CD8-positive, alpha-beta memory T cell (primary cell): Measurements from ENCODE around the gene SLC6A13. TPM values are rescaled to one million over a fixed set of nuclear protein-coding genes. Genes with fewer than 3 reads are reported as not detected.

Source experiments
- CTCF ChIA-PET: fragments of 350-600 bp; sonication (Branson Sonifier 250); formaldehyde crosslinking; loops from one replicate; lab custom pipeline; 2021; ENCODE audit warnings: antibody characterized with exemption; lab: Charles Lee
- POLR2A ChIA-PET: fragments of 350-600 bp; sonication (Branson Sonifier 250); formaldehyde crosslinking; loops from one replicate; lab custom pipeline; 2021; ENCODE audit warnings: antibody characterized with exemption; lab: Charles Lee
- DNase-seq, 5 donors: peaks; one replicate each; pipeline versions ENCODE4 v3.0.0 to v3.0.0-alpha.2; 2020 to 2022; ENCODE audit warnings: mixed read lengths in 1 of 5
- H3K27ac ChIP-seq: one replicate; pipeline ENCODE4 v1.7.0; 2013; ENCODE audit warnings: low read depth, mild to moderate bottlenecking, low read length, moderate library complexity
- H3K27me3 ChIP-seq: 2 replicates; pipeline ENCODE4 v1.7.0; 2013; ENCODE audit warnings: low read length, mild to moderate bottlenecking; ENCODE audit not compliant: insufficient read depth, poor library complexity, severe bottlenecking
- H3K36me3 ChIP-seq: 2 replicates; pipeline ENCODE4 v1.7.0; 2013; ENCODE audit warnings: mild to moderate bottlenecking, low read length, moderate library complexity; ENCODE audit not compliant: insufficient read depth
- H3K4me1 ChIP-seq: 2 replicates; pipeline ENCODE4 v1.7.0; 2013; ENCODE audit warnings: mild to moderate bottlenecking, low read length, moderate library complexity; ENCODE audit not compliant: insufficient read depth
- H3K4me3 ChIP-seq: 2 replicates; pipeline ENCODE4 v1.7.0; 2013; ENCODE audit warnings: mild to moderate bottlenecking, low read length
- H3K9me3 ChIP-seq: 2 replicates; pipeline ENCODE4 v1.7.0; 2013; ENCODE audit warnings: mild to moderate bottlenecking, low read length
- H3K27ac Mint-ChIP-seq, 8 donors: one replicate each; pipeline ENCODE4 v1.8.0; 2020 to 2021; ENCODE audit warnings: mixed read lengths in 8 of 8, mild to moderate bottlenecking in 6 of 8, inconsistent platforms in 3 of 8, moderate library complexity in 3 of 8
- H3K27me3 Mint-ChIP-seq, 2 donors: one replicate each; pipeline ENCODE4 v1.8.0; 2020 to 2021; ENCODE audit warnings: mixed read lengths in 2 of 2, mild to moderate bottlenecking in 1 of 2, moderate library complexity in 1 of 2
- H3K36me3 Mint-ChIP-seq, 3 donors: one replicate each; pipeline ENCODE4 v1.8.0; 2020 to 2021; ENCODE audit warnings: mixed read lengths in 3 of 3, inconsistent platforms in 1 of 3, mild to moderate bottlenecking in 1 of 3
- H3K4me1 Mint-ChIP-seq, 3 donors: one replicate each; pipeline ENCODE4 v1.8.0; 2020 to 2021; ENCODE audit warnings: mixed read lengths in 3 of 3, inconsistent platforms in 1 of 3, mild to moderate bottlenecking in 1 of 3
- H3K4me3 Mint-ChIP-seq, 7 donors: one replicate each; pipeline ENCODE4 v1.8.0; 2020 to 2021; ENCODE audit warnings: mixed read lengths in 7 of 7, mild to moderate bottlenecking in 6 of 7, moderate library complexity in 4 of 7, inconsistent platforms in 2 of 7
- H3K9me3 Mint-ChIP-seq, 5 donors: one replicate each; pipeline ENCODE4 v1.8.0; 2020 to 2022; ENCODE audit warnings: mixed read lengths in 5 of 5, mild to moderate bottlenecking in 3 of 5, moderate library complexity in 2 of 5, inconsistent platforms in 1 of 5
- polyA plus RNA-seq: library from polyadenylated mRNA; unstranded; fragments of 300-500 nt; fragmentation: Illumina TruSeq; gene quantifications from one replicate; pipeline ENCODE4 v1.2.3, GENCODE V29; 2021
- total RNA-seq, 2 experiments: library from RNA; stranded (reverse); gene quantifications; one replicate each; pipeline ENCODE4 v1.2.3, GENCODE V29; 2021

SLC6A13 gene
- total and polyA plus RNA-seq, 3 experiments from 2014 or later = 0.09 to 0.31 TPM; not detected in 1

GRCh38 chr12:273382-273781 lies 10.7 kb upstream of the SLC6A13 start:
- no peak for DNase-seq
- POLR2A ChIA-PET = no interaction called here
- Mint-ChIP-seq H3K9me3 (no peaks in the 10 kb centered on the region), H3K4me3 (no peak overlapping the region), H3K27ac (peak overlapping the region in 1 of 8 donors; percentile 16), H3K27me3 (no peaks in the 10 kb centered on the region), H3K4me1 (peaks cover 0 to 6% (median 0%) of the 10 kb centered on the region in 3 donors), H3K36me3 (peaks cover 0 to 5% (median 0%) of the 10 kb centered on the region in 3 donors)
- H3K27me3 ChIP-seq = no peaks in the 10 kb centered on the region
- H3K4me3 ChIP-seq = no peak overlapping the region
- H3K36me3 ChIP-seq = no peaks in the 10 kb centered on the region
- H3K27ac ChIP-seq = no peak overlapping the region
- no peaks in the 10 kb centered on the region for H3K4me1 ChIP-seq
- H3K9me3 ChIP-seq = no peaks in the 10 kb centered on the region
- CTCF ChIA-PET = no interaction called here

GRCh38 chr12:272942-273341 lies 10.3 kb upstream of the SLC6A13 start:
- Histone ChIP-seq H3K27ac (no peak overlapping the region), H3K4me3 (no peak overlapping the region), H3K9me3 (no peaks in the 10 kb centered on the region), H3K27me3 (no peaks in the 10 kb centered on the region), H3K4me1 (no peaks in the 10 kb centered on the region), H3K36me3 (no peaks in the 10 kb centered on the region)
- ChIA-PET POLR2A (no interaction called here), CTCF (no interaction called here)
- Mint-ChIP-seq H3K27ac (peak overlapping the region in 2 of 8 donors; percentile 16 to 79), H3K4me3 (no peak overlapping the region), H3K36me3 (peaks cover 0 to 5% (median 0%) of the 10 kb centered on the region in 3 donors), H3K4me1 (peaks cover 0 to 6% (median 0%) of the 10 kb centered on the region in 3 donors), H3K27me3 (no peaks in the 10 kb centered on the region), H3K9me3 (no peaks in the 10 kb centered on the region)
- DNase-seq = no peak

- no peaks in the 10 kb centered on the region for H3K4me1 ChIP-seq
- peaks cover 0 to 6% (median 0%) of the 10 kb centered on the region in 3 donors for H3K4me1 Mint-ChIP-seq
- peaks cover 0 to 3% (median 0%) of the 10 kb centered on the region in 3 donors for H3K36me3 Mint-ChIP-seq
- no peaks in the 10 kb centered on the region for H3K27me3 ChIP-seq
- CTCF ChIA-PET = interaction anchor here (1.0 kb wide), 1 partner anchor 15 kb away, joined by 3 read pairs; no protein-coding TSS in a partner anchor
- DNase-seq = no peak
- H3K9me3 ChIP-seq = no peaks in the 10 kb centered on the region
- POLR2A ChIA-PET = no interaction called here
- no peaks in the 10 kb centered on the region for H3K36me3 ChIP-seq
- H3K27ac ChIP-seq = no peak overlapping the region
- H3K4me3 ChIP-seq = no peak overlapping the region
- H3K4me3 Mint-ChIP-seq = no peak overlapping the region
- H3K27me3 Mint-ChIP-seq = no peaks in the 10 kb centered on the region
- no peak overlapping the region for H3K27ac Mint-ChIP-seq
- no peaks in the 10 kb centered on the region for H3K9me3 Mint-ChIP-seq
These were observed 8.5 kb upstream of the SLC6A13 start for GRCh38 chr12:271161-271560.

GRCh38 chr12:269191-269590 lies 6.6 kb upstream of the SLC6A13 start:
- Histone ChIP-seq H3K36me3 (no peaks in the 10 kb centered on the region), H3K4me1 (peaks cover 3% of the 10 kb centered on the region), H3K27ac (no peak overlapping the region), H3K4me3 (no peak overlapping the region), H3K9me3 (no peaks in the 10 kb centered on the region), H3K27me3 (no peaks in the 10 kb centered on the region)
- POLR2A ChIA-PET = no interaction called here
- Mint-ChIP-seq H3K9me3 (no peaks in the 10 kb centered on the region), H3K27me3 (no peaks in the 10 kb centered on the region), H3K4me1 (peaks cover 0 to 5% (median 3%) of the 10 kb centered on the region in 3 donors), H3K4me3 (no peak overlapping the region), H3K27ac (peak overlapping the region in 2 of 8 donors; percentile 56 to 72), H3K36me3 (peaks cover 0 to 3% (median 2%) of the 10 kb centered on the region in 3 donors)
- DNase-seq = no peak
- CTCF ChIA-PET = no interaction called here

- Mint-ChIP-seq H3K4me1 (peaks cover 0 to 5% (median 3%) of the 10 kb centered on the region in 3 donors), H3K27ac (peak overlapping the region in 1 of 8 donors; percentile 18), H3K36me3 (peaks cover 0 to 4% (median 3%) of the 10 kb centered on the region in 3 donors), H3K4me3 (no peak overlapping the region), H3K9me3 (no peaks in the 10 kb centered on the region), H3K27me3 (no peaks in the 10 kb centered on the region)
- POLR2A ChIA-PET = no interaction called here
- Histone ChIP-seq H3K27ac (no peak overlapping the region), H3K9me3 (no peaks in the 10 kb centered on the region), H3K36me3 (no peaks in the 10 kb centered on the region), H3K27me3 (no peaks in the 10 kb centered on the region), H3K4me3 (no peak overlapping the region), H3K4me1 (peaks cover 7% of the 10 kb centered on the region)
- CTCF ChIA-PET = no interaction called here
- no peak for DNase-seq
These were observed 5.8 kb upstream of the SLC6A13 start for GRCh38 chr12:268483-268840.

- Mint-ChIP-seq H3K27ac (peak overlapping the region in 1 of 8 donors; percentile 18), H3K4me1 (peaks cover 0 to 5% (median 3%) of the 10 kb centered on the region in 3 donors), H3K9me3 (no peaks in the 10 kb centered on the region), H3K4me3 (no peak overlapping the region), H3K36me3 (peaks cover 0 to 4% (median 3%) of the 10 kb centered on the region in 3 donors), H3K27me3 (no peaks in the 10 kb centered on the region)
- no peak for DNase-seq
- Histone ChIP-seq H3K9me3 (no peaks in the 10 kb centered on the region), H3K27ac (no peak overlapping the region), H3K36me3 (no peaks in the 10 kb centered on the region), H3K4me1 (peaks cover 7% of the 10 kb centered on the region), H3K27me3 (no peaks in the 10 kb centered on the region), H3K4me3 (no peak overlapping the region)
- POLR2A ChIA-PET = no interaction called here
- CTCF ChIA-PET = no interaction called here
These were observed 5.2 kb upstream of the SLC6A13 start for GRCh38 chr12:267581-268482.

- Mint-ChIP-seq H3K36me3 (peaks cover 0 to 4% (median 0%) of the 10 kb centered on the region in 3 donors), H3K4me3 (no peak overlapping the region), H3K9me3 (no peaks in the 10 kb centered on the region), H3K4me1 (peaks cover 0 to 5% (median 3%) of the 10 kb centered on the region in 3 donors), H3K27me3 (no peaks in the 10 kb centered on the region), H3K27ac (no peak overlapping the region)
- Histone ChIP-seq H3K4me1 (peaks cover 7% of the 10 kb centered on the region), H3K36me3 (no peaks in the 10 kb centered on the region), H3K27ac (no peak overlapping the region), H3K4me3 (no peak overlapping the region), H3K27me3 (no peaks in the 10 kb centered on the region), H3K9me3 (no peaks in the 10 kb centered on the region)
- DNase-seq = no peak
- POLR2A ChIA-PET = no interaction called here
- CTCF ChIA-PET = interaction anchor here (1.3 kb wide), 1 partner anchor 10 kb away, joined by 3 read pairs; no protein-coding TSS in a partner anchor
These were observed 2.5 kb upstream of the SLC6A13 start for GRCh38 chr12:265096-265495.

- peaks cover 0 to 4% (median 0%) of the 10 kb centered on the region in 3 donors for H3K36me3 Mint-ChIP-seq
- H3K4me3 Mint-ChIP-seq = no peak overlapping the region
- peaks cover 0 to 5% (median under 1%) of the 10 kb centered on the region in 3 donors for H3K4me1 Mint-ChIP-seq
- DNase-seq = no peak
- Histone ChIP-seq H3K4me3 (no peak overlapping the region), H3K27me3 (no peaks in the 10 kb centered on the region), H3K4me1 (peaks cover 7% of the 10 kb centered on the region), H3K36me3 (no peaks in the 10 kb centered on the region), H3K9me3 (no peaks in the 10 kb centered on the region), H3K27ac (no peak overlapping the region)
- H3K27ac Mint-ChIP-seq = no peak overlapping the region
- ChIA-PET POLR2A (no interaction called here), CTCF (interaction anchor here (1.3 kb wide), 1 partner anchor 11 kb away, joined by 3 read pairs; no protein-coding TSS in a partner anchor)
- peaks cover 0 to 5% of the 10 kb centered on the region in 2 donors for H3K27me3 Mint-ChIP-seq
- H3K9me3 Mint-ChIP-seq = no peaks in the 10 kb centered on the region
These were observed 1.6 kb upstream of the SLC6A13 start for GRCh38 chr12:264269-264668.
